Gastrocnemius medialis (tissue), 4 donors: Measurements from ENCODE around the gene PRICKLE2.

ENCODE experiments used
- POLR2A ChIP-seq, 2 donors: fragments of 450-650 bp; IDR thresholded peaks; one replicate each; pipeline ENCODE4 v1.6.1; 2017; ENCODE audit warnings: antibody characterized with exemption in 2 of 2, mild to moderate bottlenecking in 2 of 2, moderate library complexity in 2 of 2
- TF ChIP-seq, protein P1 (sequence below), 5 experiments: fragments of 450-650 bp in 3 of 5; fragments of 200-600 bp in 2 of 5; sonication (generic) in 2 of 5; IDR thresholded peaks in 4 of 5; conservative IDR thresholded peaks in 1 of 5; 1 replicate in 4 of 5; 2 replicates in 1 of 5; pipeline ENCODE4 v1.5.1; 2016 to 2019; ENCODE audit warnings: antibody characterized with exemption in 5 of 5, mild to moderate bottlenecking in 3 of 5, moderate library complexity in 3 of 5

DNA sequence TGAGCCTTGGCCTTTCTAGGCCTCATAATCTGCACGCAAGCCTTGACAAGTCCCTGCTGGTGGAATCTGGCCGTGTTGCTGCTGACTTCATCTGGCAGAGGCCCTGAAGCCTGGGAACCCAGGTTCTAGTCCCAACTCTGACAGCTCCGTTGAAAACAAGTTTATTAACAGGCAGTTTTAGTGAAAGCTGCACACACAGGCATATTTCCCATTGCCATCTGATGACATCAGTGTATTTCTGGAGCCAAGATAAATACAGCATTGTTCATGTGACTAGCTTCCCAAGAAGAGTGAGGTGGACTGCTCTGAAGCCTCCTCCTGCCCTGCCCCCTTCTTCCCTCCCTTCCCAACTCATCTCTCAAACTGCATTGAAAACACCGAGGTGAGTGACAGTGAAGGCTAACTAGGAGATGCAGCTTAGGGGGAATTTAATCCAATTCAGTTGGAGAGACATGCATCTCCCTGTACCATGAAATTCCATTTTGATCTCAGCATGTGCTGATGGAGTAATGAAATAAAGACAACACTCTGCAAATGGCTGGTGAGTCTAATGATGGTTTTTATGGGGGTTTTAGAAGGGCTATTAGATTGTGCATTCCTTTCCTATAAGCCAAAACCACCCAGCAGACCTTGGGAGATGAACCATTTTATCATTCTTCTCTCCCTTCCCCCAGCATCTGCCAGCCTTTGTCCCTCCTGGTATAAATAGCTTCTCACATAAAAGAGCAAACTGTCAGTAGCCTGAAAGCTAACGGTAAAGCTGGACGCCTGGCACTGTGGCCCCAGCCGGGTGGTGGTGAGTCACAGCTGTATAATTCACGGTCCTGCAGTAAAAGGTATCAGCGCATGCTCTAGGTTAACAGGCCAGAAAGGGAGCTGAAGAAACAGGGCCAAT lies 38.0 kb downstream of the PRICKLE2 start:
- TF ChIP-seq, protein P1, sequence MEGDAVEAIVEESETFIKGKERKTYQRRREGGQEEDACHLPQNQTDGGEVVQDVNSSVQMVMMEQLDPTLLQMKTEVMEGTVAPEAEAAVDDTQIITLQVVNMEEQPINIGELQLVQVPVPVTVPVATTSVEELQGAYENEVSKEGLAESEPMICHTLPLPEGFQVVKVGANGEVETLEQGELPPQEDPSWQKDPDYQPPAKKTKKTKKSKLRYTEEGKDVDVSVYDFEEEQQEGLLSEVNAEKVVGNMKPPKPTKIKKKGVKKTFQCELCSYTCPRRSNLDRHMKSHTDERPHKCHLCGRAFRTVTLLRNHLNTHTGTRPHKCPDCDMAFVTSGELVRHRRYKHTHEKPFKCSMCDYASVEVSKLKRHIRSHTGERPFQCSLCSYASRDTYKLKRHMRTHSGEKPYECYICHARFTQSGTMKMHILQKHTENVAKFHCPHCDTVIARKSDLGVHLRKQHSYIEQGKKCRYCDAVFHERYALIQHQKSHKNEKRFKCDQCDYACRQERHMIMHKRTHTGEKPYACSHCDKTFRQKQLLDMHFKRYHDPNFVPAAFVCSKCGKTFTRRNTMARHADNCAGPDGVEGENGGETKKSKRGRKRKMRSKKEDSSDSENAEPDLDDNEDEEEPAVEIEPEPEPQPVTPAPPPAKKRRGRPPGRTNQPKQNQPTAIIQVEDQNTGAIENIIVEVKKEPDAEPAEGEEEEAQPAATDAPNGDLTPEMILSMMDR (IDR thresholded peaks at IDR 0.05 in 4 of 5, conservative IDR thresholded peaks at IDR 0.05 in 1 of 5), result no peak
- no peak for TF ChIP-seq POLR2A (IDR thresholded peaks at IDR 0.05)
